ES-I3 (cell line): ENCODE measurements around the gene APRT.

Source experiments
- H3K36me3 ChIP-seq: 2 replicates; pipeline ENCODE4 v1.6.1; 2013; ENCODE audit warnings: mild to moderate bottlenecking, low read length, control low read depth, moderate library complexity; ENCODE audit not compliant: insufficient read depth
- H3K4me1 ChIP-seq: 2 replicates; pipeline ENCODE4 v1.6.1; 2013; ENCODE audit warnings: mild to moderate bottlenecking, control low read depth, low read length; ENCODE audit not compliant: insufficient read depth
- H3K9ac ChIP-seq: 2 replicates; pipeline ENCODE4 v1.6.1; 2013; ENCODE audit warnings: low read depth, mild to moderate bottlenecking, low read length, moderate library complexity
- H3K9me3 ChIP-seq: 2 replicates; pipeline ENCODE4 v1.6.1; 2013; ENCODE audit warnings: mild to moderate bottlenecking, low read length, moderate library complexity; ENCODE audit not compliant: control insufficient read depth, insufficient read depth

The APRT gene

DNA sequence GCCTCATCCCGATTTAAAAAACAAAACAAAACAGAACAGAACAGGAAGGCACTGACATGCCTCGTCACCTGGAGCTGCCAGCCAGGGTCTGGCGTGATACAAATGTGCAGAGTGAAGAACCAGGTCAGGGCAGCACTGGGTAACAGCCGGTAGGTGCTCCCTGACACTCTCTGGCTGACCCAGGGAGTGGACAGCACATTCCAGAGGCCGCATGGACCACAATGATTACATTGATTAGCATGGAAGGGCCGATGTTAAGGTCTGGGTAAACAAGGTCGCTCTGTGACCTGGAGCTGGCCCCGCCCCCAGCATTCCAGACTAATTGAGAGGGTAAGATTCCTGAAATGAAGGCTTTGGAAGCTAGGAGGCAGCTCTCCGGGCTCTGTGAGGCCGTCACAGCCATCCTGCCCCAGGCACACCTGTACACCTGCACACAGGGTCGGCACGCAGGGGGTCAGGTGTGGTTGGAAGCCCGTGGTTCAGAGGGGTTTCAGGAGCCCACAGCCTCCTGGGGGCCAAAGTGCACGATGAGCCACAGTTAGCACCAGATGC lies 48.1 kb downstream of the APRT start:
- no peaks in the 10 kb centered on the region for H3K9me3 ChIP-seq
- H3K4me1 ChIP-seq: peaks cover 28% of the 10 kb centered on the region
- no peak overlapping the region for H3K9ac ChIP-seq
- no peaks in the 10 kb centered on the region for H3K36me3 ChIP-seq

DNA sequence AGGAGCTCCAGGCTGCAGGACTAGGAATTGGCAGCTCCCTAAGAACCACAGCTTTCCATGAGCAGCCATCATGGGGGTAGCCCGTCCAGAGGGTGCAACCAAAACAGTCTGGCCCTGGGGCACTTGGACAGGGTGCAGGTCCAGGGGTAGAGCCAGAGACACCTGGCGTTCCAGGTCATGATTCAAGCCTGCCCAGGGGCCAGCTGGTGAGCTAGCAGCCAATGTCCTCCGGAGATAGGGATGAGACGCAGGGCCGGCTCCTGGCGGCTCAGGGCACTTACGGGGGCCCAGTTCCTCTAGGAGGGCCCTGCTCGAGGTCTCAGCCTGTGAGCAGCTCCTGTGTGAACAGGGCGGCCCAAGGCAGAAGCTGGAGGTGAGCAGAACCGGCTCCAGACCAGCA lies 48.8 kb downstream of the APRT start:
- H3K4me1 ChIP-seq: peaks cover 28% of the 10 kb centered on the region
- no peak overlapping the region for H3K9ac ChIP-seq
- no peaks in the 10 kb centered on the region for H3K36me3 ChIP-seq
- no peaks in the 10 kb centered on the region for H3K9me3 ChIP-seq

DNA sequence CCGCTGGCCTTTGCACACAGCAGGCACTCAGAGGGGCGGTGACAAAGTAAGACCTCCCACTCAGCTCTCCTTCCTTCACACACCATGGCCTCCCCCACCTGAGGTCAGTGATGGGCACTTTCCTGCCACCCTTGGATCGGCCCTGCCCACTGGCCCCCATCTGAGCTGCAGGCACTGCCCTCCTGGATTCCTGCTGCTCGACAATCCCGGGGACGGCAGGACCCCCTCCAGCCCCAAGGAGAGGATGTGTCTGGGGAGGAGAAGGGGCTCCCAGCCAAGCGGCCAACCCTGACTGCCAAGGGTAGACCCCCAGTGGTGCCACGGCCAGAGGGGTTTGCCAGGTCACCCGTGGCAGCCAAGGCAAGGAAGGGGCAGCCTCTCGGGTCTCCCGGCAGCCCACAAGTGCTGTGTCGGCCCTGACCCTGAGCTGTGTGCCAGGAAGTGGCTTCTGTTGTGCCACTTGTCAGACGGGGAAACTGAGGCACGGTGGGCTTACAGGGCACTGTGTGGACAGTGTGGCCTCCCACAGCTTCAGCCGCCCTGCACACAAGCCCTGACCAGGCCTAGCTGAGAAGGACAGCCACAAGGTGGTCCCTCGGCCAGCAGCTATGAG lies 49.4 kb downstream of the APRT start:
- Histone ChIP-seq H3K4me1 (peaks cover 28% of the 10 kb centered on the region), H3K9ac (no peak overlapping the region), H3K36me3 (no peaks in the 10 kb centered on the region), H3K9me3 (no peaks in the 10 kb centered on the region)

DNA sequence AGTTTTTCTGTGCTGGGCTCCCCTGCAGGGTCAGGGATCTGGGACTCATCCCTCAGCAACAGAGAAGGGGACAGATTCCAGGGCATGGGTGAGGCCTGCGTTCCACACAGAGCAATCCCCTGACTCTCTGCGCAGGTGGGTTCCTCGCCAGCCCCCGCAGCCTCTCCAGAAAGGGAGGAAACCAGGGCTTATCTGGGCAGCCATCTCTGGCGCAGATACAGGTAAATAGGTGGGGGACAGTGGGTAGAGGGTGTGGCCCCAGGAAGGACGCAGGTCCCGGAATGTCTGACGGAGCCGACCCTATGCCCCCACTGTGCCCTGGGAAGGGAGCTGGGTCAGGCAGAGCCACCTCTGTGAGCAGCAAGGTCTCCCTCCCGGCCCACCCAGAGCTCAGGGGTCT lies 49.9 kb downstream of the APRT start:
- Histone ChIP-seq H3K4me1 (peaks cover 28% of the 10 kb centered on the region), H3K36me3 (no peaks in the 10 kb centered on the region), H3K9ac (no peak overlapping the region), H3K9me3 (no peaks in the 10 kb centered on the region)

DNA sequence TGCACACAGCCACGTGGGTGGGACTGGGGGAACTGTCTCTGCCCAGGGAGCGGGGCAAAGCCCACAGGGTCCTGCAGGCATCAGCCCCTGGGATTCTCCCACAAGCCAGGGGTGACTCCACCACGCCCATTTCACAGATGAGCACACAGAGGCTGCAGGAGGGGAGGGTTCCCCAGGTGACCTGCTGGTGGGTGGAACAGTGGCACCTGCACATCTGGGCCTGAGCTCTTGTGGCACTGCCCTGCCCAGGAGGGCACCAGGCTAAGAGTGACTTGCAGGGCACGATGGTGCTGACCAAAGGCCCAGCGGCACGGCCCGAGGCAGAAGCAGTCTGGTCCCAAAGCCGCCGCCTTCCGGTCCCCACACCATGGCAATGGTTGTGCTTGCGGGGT lies 50.6 kb downstream of the APRT start:
- H3K9ac ChIP-seq: no peak overlapping the region
- no peaks in the 10 kb centered on the region for H3K9me3 ChIP-seq
- peaks cover 28% of the 10 kb centered on the region for H3K4me1 ChIP-seq
- no peaks in the 10 kb centered on the region for H3K36me3 ChIP-seq

DNA sequence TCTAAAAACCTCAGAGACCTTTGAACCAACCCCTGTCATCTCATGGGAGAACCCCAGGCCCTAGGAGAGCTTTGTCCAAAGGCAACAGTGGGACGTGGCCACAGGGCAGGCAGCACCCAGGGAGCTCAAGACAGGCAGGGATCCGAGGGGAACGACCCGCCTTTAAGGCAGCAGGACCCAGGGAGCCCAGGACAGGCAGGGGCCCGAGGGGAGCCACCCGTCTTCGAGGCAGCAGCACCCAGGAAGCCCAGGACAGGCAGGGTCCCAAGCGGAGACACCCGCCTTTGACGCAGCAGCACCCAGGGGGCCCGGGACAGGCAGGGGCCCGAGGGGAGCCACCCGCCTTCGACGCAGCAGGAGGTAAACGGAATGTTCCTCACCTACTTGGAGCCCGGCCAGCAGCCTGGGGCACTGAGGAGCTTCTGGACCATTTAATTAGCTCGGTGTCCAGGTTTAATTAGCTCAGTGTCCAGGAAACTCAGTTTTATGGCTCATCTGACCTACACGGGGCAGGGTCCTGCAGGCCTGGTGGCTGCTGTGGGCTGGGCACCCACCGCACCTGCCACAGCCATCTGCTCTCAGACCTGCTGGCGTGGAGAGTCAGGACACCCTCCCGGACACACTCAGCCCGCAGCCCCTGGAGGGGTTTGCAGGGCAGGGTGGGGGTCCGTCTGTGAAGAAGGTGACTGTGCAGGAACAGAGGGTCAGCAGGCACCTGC lies 51.1 kb downstream of the APRT start:
- no peaks in the 10 kb centered on the region for H3K36me3 ChIP-seq
- no peak overlapping the region for H3K9ac ChIP-seq
- no peaks in the 10 kb centered on the region for H3K9me3 ChIP-seq
- H3K4me1 ChIP-seq: peaks cover 28% of the 10 kb centered on the region

DNA sequence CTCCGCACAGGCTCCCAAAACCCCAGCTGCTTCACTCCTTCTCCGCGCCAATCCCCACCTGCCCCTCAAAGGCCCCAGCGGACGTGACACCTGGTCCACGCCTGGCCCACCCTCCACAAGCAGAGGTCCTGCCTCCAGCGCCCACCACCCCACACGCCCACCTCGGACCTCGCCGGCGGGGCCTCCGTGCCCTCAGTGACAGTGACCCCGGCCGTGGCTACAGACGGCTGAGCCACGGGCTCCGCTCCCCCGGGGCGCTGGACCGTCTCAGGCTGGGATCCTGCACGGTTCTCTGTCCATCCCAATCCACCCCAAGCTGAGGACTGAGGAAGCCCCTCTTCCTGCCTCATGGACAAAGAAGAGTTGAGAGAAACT lies 51.8 kb downstream of the APRT start:
- H3K36me3 ChIP-seq: no peaks in the 10 kb centered on the region
- H3K4me1 ChIP-seq: peaks cover 27% of the 10 kb centered on the region
- no peak overlapping the region for H3K9ac ChIP-seq
- H3K9me3 ChIP-seq: no peaks in the 10 kb centered on the region
